HG02970 (cell line): ENCODE results near the gene NTNG1.
A peak's percentile ranks its signal among the peaks of the same experiment; 100 is the strongest.

Experiments used
- ATAC-seq: cut with Tn5 transposase; IDR thresholded peaks from one replicate; pipeline ENCODE4 v1.9.1; 2021; ENCODE audit warnings: mild to moderate bottlenecking, moderate library complexity, moderate number of reproducible peaks; ENCODE audit not compliant: unreplicated experiment, low FRiP score

NTNG1 gene

DNA sequence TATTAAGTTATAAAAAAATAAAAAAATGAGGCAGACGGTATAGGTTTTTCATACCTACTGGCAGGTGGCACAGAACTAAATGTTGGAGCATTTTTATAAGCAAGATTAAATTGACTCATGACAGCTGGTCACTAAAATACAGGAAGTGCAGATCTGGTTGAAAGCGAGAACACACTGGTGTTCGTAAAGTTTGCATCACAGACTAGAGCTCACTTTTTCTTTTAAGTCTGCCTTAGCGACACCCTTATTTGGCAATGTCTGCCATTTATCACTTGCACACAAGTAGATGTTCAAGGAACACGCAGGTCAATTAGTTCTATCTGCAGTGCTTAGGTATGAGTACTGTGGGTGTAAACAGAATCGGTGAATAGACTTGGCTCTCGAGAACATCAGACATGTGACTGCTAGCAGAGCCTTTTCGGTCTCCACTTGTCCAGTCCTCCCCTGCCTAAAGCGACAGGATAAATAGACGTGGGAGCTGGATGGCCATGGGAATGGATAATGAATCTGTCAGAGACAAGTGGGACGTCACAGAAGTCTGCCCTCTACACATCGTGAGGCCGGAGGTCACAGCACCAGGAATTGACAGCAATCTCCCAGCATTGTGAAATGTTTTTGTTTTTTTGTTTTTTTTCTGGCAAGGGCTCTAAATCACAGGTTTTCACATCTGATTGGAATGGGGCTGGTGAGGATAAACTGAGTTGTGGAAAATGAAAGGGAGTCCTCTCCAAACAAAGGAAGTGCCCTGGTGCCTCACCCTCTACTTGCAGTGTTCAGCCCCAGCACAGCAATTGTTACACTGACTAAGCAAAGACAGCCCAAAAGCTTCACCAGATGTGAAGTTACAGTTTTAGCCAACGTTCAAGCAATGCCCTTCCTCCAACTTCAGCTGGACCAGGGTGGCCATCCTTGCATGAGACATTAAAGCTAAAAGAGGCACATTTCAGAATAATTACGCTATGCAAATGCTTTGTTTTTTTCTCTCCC, 248.9 kb downstream of the NTNG1 start:
- no peak for ATAC-seq

DNA sequence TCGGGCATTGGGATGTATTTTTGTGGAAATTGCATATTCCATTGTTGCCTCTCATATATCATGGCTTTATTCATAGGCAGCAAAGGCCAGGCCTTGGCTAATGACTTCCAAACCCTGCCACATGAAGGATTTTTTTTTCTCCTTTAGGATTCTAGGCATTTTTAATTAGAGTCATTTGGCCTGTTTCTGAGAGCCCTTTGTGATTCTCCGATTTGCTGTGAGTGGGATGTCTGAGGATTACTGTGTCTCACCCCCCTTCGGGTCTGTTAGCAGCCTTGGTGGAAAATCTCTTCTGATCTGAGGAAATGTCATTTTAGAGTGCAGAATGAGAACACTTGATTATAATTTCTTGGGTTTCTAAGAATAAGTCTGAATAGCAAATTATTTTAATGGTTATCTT, 253.5 kb downstream of the NTNG1 start:
- no peak for ATAC-seq

DNA sequence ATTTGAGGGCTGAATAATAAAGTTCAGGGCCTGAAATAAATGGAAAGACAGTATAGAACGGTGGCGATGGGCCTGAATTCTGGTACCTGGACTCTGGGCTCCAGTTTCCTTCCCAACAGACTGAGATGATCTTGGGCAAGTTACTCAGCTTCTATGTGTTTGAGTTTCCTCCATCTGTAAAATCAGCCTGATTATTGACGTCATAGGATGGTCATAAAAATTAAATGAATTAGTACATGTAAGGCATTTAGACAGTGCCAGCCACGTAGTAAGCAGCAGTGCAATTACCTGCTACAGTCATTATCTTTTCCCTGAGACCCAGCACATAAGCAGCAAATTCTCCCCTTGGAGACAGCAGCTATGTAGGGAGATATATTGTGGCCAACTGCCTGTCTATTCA, 260.9 kb downstream of the NTNG1 start:
- no peak for ATAC-seq

DNA sequence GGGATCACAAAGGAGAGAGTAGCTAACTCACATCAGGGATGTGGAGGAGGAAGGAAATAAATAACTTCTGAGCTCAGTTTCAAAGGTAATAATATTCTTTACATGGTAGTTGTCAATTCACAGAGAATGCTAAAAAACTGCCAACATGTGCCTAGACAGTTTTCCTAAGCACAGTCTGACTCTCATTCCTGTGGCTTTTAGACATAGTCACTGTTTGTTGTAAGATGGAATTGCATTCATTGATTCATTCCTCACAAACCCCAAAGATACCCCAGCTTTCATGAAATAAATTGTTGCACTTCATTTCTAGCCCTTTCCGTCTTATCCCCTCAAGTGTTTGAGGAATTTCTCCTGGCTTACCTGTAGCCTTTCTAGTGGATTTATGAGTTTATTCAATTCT, 263.9 kb downstream of the NTNG1 start:
- no peak for ATAC-seq

DNA sequence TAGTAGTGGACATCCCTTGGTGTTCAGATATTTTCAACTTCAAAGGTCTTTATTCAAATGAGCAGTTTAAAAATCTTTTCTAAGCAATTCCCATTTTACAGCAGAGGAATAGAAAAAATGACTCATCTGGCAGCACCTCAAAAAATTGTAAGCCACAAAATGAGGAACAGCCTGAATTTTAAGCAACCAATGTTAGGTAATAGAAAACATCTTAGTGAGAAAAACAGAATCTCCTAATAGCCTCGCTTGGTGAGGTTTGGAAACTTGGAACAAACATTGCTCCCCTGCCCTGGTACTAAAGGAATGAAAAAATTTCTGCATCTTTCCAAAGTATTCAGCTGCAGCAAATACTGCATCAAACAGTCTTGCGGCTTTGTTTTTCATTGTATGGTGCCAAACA, 264.4 kb downstream of the NTNG1 start:
- ATAC-seq: no peak

DNA sequence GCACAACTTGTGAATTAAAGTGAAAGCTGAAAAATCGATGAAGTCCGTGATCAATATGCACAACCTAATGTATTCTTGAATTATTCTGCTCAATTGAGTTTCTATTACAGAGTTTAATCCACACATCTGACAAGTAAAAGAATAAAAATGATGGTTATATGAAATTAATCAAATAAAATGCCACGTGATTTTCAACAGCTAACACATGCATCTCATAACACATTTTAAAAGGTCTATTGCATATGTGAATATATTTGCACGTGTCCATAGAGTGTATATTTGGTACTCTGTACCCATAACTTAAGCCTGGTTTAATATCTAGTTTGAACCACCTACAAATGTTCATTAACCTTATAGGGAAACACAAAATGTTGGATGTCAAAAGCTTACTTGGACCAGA, 266.2 kb downstream of the NTNG1 start:
- ATAC-seq: no peak

DNA sequence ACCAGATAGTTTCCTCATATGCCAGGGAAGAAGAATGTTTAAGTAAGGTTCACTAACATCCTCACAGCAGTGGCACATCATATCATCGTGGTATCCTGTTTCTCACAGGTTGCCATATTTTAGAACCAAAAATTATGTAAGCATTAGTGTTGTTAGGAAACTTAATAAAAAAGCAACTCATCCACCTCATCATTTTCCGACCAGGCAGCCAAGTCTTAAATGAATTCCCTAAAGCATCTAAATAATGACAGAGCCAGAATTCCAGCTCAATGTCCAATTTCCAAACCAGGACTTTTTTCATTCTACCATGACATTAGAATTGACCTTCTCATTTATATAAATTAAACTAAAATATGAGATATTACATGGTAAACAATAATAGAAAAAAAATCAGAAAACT, 272.7 kb downstream of the NTNG1 start:
- no peak for ATAC-seq

DNA sequence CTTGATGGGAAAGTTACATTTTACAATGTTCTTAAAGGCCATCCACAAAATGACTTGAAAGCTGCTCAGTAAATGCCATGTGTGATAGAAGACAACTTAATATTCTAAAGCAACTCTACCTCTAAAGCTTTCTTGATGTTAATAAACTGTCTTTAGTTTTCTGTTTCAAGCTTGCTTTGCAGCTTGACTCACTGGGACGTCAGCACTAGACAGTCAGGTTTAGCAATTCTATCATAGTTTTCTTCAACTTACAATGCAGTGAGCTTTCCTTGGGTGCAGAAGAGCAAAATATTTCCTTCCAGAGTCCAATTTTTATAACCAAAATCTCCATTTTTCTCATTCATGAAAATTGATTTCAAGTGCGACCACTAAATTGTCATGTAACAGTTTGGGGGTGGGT, 273.1 kb downstream of the NTNG1 start:
- ATAC-seq: no peak

DNA sequence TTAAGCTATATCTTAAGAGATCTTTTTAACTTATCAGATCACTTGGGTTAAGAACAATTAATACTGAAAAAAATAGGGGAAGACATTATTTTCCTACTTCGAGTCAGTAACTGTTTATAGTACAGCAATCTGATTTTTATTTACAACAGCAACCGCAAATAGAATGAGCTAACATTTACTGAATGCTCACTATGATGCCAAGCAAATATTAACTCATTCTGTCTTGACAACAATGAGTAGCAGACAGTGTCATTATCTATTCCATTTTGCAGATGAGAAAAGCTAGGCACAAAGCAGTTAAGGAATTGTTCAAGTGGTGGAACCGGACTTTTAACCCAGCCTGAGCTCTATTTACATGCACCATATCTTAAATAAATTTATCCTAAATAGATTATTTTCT, 273.7 kb downstream of the NTNG1 start:
- no peak for ATAC-seq

DNA sequence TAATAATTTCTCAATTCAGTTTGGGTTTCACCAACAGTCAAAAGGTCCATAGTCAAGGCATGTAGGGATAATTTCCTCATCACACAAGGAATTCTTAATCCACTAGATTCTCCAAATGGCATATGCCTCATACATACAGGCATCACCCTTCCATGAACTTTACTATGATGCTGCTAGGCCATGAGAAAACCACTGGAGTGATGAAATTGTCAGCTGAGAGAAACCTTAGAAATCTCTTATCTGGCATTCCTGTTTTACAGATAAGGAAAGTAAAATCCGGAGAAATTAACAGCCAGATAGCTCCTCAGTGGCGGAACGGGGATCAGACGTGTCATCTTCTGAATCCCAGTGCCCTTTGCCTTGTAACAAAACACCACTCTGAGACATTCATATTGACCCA, 274.4 kb downstream of the NTNG1 start:
- no peak for ATAC-seq

DNA sequence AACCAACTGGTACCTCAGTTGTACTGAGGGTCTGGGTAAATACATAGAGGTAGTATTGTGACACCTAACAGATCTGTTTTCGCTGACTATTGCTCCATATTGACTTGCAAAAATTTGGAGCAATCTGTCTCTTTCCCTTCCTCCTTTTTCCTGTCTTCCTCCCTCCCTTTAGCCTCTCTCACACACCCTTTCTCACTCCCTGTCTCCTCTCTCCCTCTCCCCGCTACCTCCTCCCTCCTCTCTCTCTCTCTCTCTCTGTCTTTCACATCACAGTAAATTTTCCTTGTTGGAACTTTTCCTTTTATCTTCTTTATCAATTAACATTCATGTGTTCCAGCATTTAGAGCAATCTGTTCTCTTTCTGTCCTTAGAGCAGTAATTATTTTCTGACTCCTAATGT, 278.2 kb downstream of the NTNG1 start:
- no peak for ATAC-seq

DNA sequence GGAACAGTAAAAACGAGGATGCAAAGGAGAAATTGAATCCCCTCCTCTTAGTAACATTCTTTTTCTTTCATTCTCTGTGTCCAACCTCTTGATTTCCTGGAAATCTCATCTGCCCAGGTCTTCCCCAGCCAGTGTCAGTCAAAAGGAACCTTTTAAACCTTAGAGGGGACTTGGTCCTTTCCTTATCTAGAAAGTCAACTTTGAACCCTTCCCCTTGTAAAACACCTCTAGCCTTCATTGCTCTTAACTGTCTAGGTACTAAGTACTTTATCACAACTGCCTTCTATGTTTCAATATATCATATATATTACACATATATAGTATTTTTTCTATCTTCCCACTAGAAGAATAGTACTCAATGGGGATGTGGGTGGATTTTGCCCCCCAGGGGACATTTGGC, 282.1 kb downstream of the NTNG1 start:
- ATAC-seq: no peak

DNA sequence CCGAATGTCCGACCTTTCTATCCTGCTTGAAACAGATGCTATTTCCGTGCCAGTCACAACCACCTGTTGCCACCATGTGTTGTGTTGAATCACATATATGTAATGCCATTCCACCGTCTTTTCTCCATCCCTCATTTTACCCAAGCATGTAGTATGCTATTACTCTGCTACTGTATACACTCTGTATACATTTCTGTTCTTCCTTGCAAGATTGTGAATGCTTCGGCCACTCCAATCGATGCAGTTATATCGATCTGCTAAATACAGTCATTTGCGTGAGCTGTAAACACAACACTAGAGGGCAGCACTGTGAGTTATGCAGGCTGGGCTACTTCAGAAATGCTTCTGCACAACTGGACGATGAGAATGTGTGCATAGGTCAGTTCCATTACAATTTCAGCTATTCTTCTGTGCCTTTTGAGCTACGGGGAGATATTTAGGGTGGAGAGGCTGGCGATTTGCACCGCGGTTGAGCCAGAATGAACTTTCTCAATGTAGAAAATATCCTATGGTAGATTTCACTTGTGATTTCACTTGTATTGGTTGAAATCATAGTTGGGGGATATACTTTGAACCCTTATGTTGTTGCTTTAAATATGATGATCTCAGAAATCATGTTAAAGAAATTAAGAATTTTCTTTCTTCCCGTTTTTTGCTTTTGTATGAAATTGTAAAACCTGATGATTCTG, 289.8 kb downstream of the NTNG1 start:
- ATAC-seq: peak; percentile 80

DNA sequence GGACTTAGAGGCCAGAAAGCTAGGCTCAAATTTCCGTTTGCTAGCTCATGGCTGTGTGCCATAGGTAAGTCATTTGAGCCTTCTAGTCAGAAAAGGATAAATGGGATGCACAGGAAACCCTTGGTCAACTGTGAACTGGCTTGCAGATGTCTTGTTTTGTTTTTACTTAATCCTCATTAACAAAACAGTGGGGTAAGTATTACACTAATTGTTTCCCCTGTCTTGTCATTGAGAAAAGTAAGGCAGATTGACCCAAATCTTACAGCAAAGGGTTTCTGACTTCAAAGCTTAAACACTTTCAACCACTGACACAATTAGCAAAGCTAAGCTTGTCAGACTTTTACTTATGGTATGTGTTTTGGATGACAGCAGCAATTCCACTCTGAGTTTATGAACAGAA, 291.3 kb downstream of the NTNG1 start:
- no peak for ATAC-seq

DNA sequence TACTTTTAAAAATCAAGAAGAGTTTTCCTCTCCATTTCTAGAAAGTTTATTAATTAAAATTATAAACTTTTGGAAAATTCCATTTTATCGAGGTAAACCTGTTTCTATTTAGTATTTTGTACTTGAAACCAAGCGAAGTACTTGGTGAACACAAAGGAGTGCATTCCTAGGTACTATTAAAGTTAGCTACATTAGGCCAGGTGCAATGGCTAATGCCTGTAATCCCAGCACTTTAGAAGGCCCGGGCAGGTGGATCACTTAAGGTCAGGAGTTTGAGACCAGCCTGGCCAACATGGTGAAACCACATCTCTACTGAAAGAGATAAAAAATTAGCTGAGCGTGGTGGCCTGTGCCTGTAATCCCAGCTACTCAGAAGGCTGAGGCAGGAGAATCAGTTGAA, 292.2 kb downstream of the NTNG1 start:
- ATAC-seq: no peak

DNA sequence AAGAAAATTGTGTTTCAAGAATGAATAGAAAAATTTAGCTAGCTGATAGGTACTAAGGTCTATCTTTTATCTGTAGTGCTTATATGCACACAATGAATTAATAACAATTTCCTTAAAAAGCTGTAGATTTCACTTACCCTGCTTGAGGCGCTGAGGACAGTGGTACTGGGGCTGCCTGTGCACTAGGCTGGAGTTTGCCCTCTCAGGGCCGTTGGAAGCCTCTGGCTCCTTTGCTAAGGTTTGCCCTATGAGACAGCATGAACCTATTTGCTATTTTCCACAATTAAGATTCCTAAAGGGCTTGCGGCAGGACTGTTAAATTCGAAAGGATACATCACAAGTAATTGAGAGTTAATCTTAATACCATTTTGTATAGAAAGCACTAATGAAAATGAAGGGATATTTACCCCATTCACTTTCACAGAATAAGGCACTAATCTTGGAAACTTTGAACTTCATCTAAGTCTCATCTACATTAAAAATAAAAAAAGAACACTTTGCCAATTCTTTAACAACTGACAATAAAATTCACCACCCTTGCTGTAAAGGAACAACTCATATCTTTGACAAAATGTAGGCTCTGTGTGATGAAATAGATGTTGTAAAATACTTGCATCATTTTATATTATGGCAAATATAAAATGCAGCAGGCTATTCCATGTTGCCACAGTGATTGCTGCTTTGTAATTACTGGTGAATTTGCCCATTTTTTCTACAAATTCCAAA, 293.0 kb downstream of the NTNG1 start:
- no peak for ATAC-seq

DNA sequence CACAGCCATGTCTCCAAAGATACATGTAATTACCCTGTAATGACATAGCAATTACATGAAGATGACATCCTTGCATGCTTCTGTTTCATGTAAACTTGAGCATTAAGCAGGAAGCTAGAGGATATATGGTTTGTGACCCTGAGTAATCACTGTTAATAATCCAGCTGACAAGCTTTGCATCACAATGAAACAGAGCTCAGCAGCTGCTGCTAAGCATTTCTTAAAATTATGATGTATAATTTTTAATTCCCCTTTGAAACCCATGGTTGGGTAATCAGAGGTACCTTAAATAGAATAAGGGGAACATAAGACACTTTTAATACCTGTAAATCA, 293.5 kb downstream of the NTNG1 start:
- no peak for ATAC-seq

DNA sequence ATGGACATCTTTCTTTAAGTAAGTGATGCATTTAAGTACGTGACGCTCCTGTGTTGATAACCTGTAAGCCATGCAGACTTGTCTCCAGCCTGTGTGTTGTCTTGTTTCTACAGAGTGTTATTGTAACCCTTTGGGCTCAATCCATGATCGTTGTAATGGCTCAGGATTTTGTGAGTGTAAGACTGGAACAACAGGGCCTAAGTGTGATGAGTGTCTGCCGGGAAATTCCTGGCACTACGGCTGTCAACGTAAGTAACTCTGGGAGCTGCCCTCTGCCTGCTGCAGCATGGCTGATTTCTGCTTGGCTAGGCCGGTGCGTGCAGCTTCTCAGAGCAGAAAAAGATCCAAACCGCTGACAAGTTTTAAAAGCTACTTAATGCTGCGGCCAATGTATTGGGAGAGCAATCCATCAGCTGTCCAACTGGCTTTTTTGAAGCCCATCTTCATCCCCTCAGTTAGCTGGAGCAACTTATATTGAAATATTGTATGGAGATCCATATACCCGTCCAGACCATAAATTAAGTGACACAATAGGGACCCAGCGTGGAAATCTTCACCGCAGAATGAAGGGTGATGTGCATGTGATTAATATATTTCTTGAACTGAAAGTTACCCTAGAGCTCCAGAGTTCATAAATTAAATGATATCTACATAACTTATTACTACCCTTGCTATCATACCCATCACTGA, 295.9 kb downstream of the NTNG1 start:
- ATAC-seq: no peak

DNA sequence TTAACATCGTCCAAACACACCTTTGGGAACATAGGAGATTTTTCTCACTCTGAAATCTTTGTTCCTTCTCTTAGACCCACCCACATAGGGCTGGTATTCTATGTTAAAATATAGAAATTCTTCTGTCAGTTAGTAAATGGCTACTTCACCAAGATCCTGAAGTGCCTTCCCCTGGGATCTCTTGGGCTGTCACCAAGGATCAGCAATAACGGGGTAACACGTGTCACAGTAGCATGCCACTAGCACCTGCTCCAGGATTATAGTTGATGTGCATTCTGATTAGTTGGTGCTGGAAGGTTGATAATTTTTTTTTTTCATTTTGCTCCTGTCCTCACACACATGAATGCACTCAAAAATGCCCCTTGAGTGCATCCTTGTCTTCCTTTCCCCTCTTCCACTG, 298.7 kb downstream of the NTNG1 start:
- ATAC-seq: no peak

DNA sequence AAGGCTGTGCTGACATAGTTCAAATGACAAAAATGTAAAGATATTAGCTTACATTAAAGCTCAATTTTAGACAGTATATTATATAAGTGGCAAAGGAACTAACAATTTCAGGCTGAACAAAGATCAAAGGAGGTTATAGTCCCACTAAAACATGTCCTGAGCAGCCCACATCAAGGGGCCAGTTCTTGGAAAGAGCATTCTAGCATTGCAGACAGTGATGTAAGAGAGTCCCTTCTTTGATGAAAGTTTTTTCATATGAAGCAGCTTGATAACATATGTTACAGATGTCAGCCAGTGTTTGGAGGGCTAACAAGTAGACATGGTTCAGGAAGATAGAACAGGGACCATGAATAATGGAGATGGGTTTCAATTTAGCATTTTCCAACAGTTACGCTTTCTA, 301.7 kb downstream of the NTNG1 start:
- no peak for ATAC-seq

DNA sequence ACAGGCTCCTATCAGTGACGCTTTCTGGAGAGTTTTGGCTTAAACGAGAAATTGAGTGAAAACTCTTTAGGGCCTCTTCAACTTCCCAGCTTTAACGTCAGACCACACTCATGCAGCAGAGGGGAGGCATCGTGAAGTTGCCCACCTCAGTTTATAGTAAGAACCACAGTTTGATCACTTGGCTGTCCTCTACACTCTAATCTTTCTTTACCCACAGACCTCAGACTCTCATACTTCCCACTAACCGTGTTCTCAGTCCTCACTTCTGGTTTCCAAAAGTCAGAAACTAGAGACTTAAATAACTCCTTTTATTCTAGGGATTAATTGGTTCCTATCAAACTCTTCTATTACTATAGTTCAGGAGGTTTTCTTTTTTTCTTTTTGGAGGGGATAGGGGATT, 302.2 kb downstream of the NTNG1 start:
- no peak for ATAC-seq
